K562 (cell line): Measurements from ENCODE around the gene TSPOAP1.

Source experiments
- NRF1 ChIP-seq, 2 experiments: fragments of 450-650 bp; IDR thresholded peaks in 1 of 2; conservative IDR thresholded peaks in 1 of 2; 2 replicates each; pipeline ENCODE4 v1.6.1; 2014; ENCODE audit warnings: mild to moderate bottlenecking in 2 of 2
- POLR2AphosphoS5 ChIP-seq: IDR thresholded peaks from 2 replicates; pipeline ENCODE4 v1.6.1; 2011; ENCODE audit warnings: mild to moderate bottlenecking, low read depth, low read length, moderate library complexity; ENCODE audit not compliant: control insufficient read depth, insufficient read depth
- TAF15 ChIP-seq: fragments of 200-400 bp; formaldehyde crosslinking; IDR thresholded peaks from 2 replicates; pipeline ENCODE4 v1.6.1; 2017; ENCODE audit warnings: mild to moderate bottlenecking, low read depth, low read length, moderate library complexity
- TCF7L2 ChIP-seq: fragments of 150-350 bp; IDR thresholded peaks from 2 replicates; pipeline ENCODE4 v1.6.1; 2016; ENCODE audit warnings: low read depth, mild to moderate bottlenecking, low read length, moderate library complexity
- TF ChIP-seq, protein P1 (sequence below), 3 experiments: IDR thresholded peaks in 2 of 3; conservative IDR thresholded peaks in 1 of 3; 2 replicates each; pipeline ENCODE4 v1.5.1; 2011 to 2012; ENCODE audit warnings: low read length in 3 of 3, mild to moderate bottlenecking in 3 of 3, control low read depth in 2 of 3, improper control_type of control experiment in 1 of 3, inconsistent platforms in 1 of 3, low read depth in 1 of 3, mixed read lengths in 1 of 3, moderate library complexity in 1 of 3; ENCODE audit not compliant: insufficient read depth in 2 of 3

- no peak for TF ChIP-seq TAF15
- no peak for TF ChIP-seq POLR2AphosphoS5
- no peak for TF ChIP-seq NRF1 (conservative IDR thresholded peaks at IDR 0.05 in 1 of 2, IDR thresholded peaks at IDR 0.05 in 1 of 2)
- TF ChIP-seq, protein P1, sequence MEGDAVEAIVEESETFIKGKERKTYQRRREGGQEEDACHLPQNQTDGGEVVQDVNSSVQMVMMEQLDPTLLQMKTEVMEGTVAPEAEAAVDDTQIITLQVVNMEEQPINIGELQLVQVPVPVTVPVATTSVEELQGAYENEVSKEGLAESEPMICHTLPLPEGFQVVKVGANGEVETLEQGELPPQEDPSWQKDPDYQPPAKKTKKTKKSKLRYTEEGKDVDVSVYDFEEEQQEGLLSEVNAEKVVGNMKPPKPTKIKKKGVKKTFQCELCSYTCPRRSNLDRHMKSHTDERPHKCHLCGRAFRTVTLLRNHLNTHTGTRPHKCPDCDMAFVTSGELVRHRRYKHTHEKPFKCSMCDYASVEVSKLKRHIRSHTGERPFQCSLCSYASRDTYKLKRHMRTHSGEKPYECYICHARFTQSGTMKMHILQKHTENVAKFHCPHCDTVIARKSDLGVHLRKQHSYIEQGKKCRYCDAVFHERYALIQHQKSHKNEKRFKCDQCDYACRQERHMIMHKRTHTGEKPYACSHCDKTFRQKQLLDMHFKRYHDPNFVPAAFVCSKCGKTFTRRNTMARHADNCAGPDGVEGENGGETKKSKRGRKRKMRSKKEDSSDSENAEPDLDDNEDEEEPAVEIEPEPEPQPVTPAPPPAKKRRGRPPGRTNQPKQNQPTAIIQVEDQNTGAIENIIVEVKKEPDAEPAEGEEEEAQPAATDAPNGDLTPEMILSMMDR (IDR thresholded peaks at IDR 0.05 in 2 of 3, conservative IDR thresholded peaks at IDR 0.05 in 1 of 3; ENCODE audit: insufficient read depth in 2 of 3, low read depth in 1 of 3, low read length in 3 of 3) = no peak
- TF ChIP-seq TCF7L2 = no peak
These were observed 46.2 kb downstream of the TSPOAP1 start for GRCh38 chr17:58282442-58282841.
